SK-N-SH treated with all-trans-retinoic acid at 6 μM for 48 hours (cell line): ENCODE measurements around the gene SLC22A3.

Source experiments
- BACH2 ChIP-seq: fragments of 250-450 bp; sonication (Bioruptor Pico); IDR thresholded peaks from 2 replicates; pipeline ENCODE4 v1.9.0; 2021; ENCODE audit warnings: mild to moderate bottlenecking, borderline replicate concordance
- GLIS3 ChIP-seq: fragments of 250-450 bp; sonication (Bioruptor Pico); IDR thresholded peaks from 2 replicates; pipeline ENCODE4 v1.5.0; 2020; ENCODE audit warnings: mild to moderate bottlenecking, moderate library complexity
- TCF4 ChIP-seq: fragments of 250-450 bp; sonication (Bioruptor Pico); IDR thresholded peaks from 2 replicates; pipeline ENCODE4 v1.8.0; 2021; ENCODE audit warnings: mild to moderate bottlenecking, moderate library complexity, borderline replicate concordance
- TSHZ2 ChIP-seq: fragments of 250-450 bp; sonication (Bioruptor Pico); IDR thresholded peaks from 2 replicates; pipeline ENCODE4 v1.5.0; 2020; ENCODE audit warnings: mild to moderate bottlenecking, moderate library complexity
- ZNF565 ChIP-seq: fragments of 450-650 bp; formaldehyde crosslinking; conservative IDR thresholded peaks from 2 replicates; pipeline ENCODE4 v1.5.0; 2020; ENCODE audit warnings: low read depth, mild to moderate bottlenecking, moderate library complexity
- ZNF8 ChIP-seq: fragments of 450-650 bp; formaldehyde crosslinking; IDR thresholded peaks from 2 replicates; pipeline ENCODE4 v1.5.0; 2020; ENCODE audit warnings: mild to moderate bottlenecking, moderate library complexity

GRCh38 chr6:160431791-160432404 is 83.7 kb downstream of the SLC22A3 start:
- no peak for TF ChIP-seq BACH2 (CRISPR knock-in tag)
- TF ChIP-seq TCF4: no peak
- no peak for TF ChIP-seq ZNF565 (CRISPR knock-in tag)
- no peak for TF ChIP-seq ZNF8 (CRISPR knock-in tag)
- no peak for TF ChIP-seq GLIS3
- TF ChIP-seq TSHZ2 (CRISPR knock-in tag): no peak
